ENCODE data around the gene UNC13C. TPM values are rescaled to one million over a fixed set of nuclear protein-coding genes. Genes with fewer than 3 reads are reported as not detected.

Gene UNC13C
- total RNA-seq, 1 experiment from 2014 or later, result not detected

DNA sequence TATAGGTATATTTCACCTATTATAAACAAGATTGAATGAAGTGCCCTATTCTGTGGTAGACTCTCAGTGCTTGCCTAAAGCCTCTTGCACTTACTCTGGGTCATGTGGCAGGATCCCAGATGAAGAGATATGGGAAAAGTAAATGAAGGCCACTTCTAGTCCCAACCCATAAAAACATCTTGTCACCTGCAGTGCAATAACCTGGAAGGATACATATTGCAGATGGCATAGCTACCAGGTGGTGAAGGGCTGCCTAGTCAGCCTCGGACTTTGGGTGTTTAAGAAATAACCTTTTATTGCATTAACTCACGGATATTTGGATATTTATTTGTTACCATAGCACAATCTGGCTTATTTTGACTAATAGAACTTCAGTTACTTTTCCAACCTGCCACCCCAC is 367.1 kb downstream of the UNC13C start:
- H3K4me2 ChIP-seq (ENCODE audit: low read length), result no peak overlapping the region
- no TSS peak for BruUV-seq (replicated peaks)
- no peaks in the 10 kb centered on the region for H3K27me3 ChIP-seq (ENCODE audit: insufficient read depth, low read length)
- no peak overlapping the region for H3K27ac ChIP-seq (ENCODE audit: low read depth, low read length)
- H3K9me2 ChIP-seq (ENCODE audit: insufficient read depth), result no peaks in the 10 kb centered on the region
- H3K4me1 ChIP-seq (ENCODE audit: control insufficient read depth in 1 of 2, insufficient read depth in 2 of 2, low read length in 2 of 2), result no peaks in the 10 kb centered on the region
- H2AFZ ChIP-seq (ENCODE audit: low read depth, low read length, poor library complexity, severe bottlenecking), result no peak overlapping the region
- no peak overlapping the region for H3K4me3 ChIP-seq (replicated peaks in 1 of 2; ENCODE audit: low read depth in 1 of 2, low read length in 2 of 2)
- no peak for DNase-seq (ENCODE audit: low read depth, low spot score)
- ATAC-seq, result no peak
- intact Hi-C loops (cut with micrococcal nuclease), result no loop called here
- no peaks in the 10 kb centered on the region for H4K20me1 ChIP-seq (ENCODE audit: insufficient read depth)
- TF ChIP-seq CEBPB (IDR thresholded peaks at IDR 0.05; ENCODE audit: low read depth), result no peak
- no peak for TF ChIP-seq TCF7L2 (IDR thresholded peaks at IDR 0.05; ENCODE audit: borderline replicate concordance, extremely low read depth, insufficient read depth, insufficient read length)
- no peak for TF ChIP-seq FOSL1 (IDR thresholded peaks at IDR 0.05; ENCODE audit: low read depth)
- ChIA-PET RAD21 (ENCODE audit: low non-redundant PET in 1 of 2, low total read pairs in 2 of 2, uncharacterized antibody in 2 of 2, unreplicated experiment in 2 of 2) (no interaction called here), POLR2A (no interaction called here), CTCF (no interaction called here)
- H3K79me2 ChIP-seq (ENCODE audit: insufficient read depth, low read length), result no peaks in the 10 kb centered on the region
- H3K36me3 ChIP-seq (ENCODE audit: control insufficient read depth in 1 of 2, insufficient read depth in 2 of 2, low read length in 2 of 2), result no peaks in the 10 kb centered on the region
- no peak overlapping the region for H3K9ac ChIP-seq (ENCODE audit: low read length)
- peaks cover 0 to 22% of the 10 kb centered on the region in 2 experiments; a peak in 3 of 4 replicates for H3K9me3 ChIP-seq (ENCODE audit: control insufficient read depth in 1 of 2, insufficient read depth in 1 of 2, low read depth in 1 of 2, low read length in 2 of 2)

DNA sequence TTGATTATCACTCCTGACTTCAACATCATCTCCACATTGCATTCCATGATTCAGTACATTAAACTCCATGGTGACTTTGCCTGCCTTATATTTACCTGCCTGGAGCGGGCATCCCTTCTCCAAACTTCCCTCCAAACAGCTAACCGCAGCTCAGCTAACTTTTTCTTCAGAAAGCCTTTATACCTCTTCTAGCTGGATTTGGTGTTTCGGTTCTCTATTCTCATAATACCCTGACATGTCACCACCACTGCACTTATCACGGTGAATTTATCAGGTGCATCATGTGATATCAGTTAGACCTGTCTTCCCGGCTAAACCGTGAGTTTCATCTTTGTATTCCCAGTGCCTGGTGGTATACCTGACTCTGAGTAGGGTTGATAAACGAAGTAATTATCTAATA is 367.6 kb downstream of the UNC13C start:
- Histone ChIP-seq H3K36me3 (ENCODE audit: control insufficient read depth in 1 of 2, insufficient read depth in 2 of 2, low read length in 2 of 2) (no peaks in the 10 kb centered on the region), H3K4me2 (ENCODE audit: low read length) (no peak overlapping the region), H3K27me3 (ENCODE audit: insufficient read depth, low read length) (no peaks in the 10 kb centered on the region), H3K9me3 (ENCODE audit: control insufficient read depth in 1 of 2, insufficient read depth in 1 of 2, low read depth in 1 of 2, low read length in 2 of 2) (peaks cover 0 to 20% of the 10 kb centered on the region in 2 experiments; a peak in 3 of 4 replicates), H3K4me1 (ENCODE audit: control insufficient read depth in 1 of 2, insufficient read depth in 2 of 2, low read length in 2 of 2) (no peaks in the 10 kb centered on the region), H2AFZ (ENCODE audit: low read depth, low read length, poor library complexity, severe bottlenecking) (no peak overlapping the region), H3K9me2 (ENCODE audit: insufficient read depth) (no peaks in the 10 kb centered on the region), H3K79me2 (ENCODE audit: insufficient read depth, low read length) (no peaks in the 10 kb centered on the region), H3K4me3 (replicated peaks in 1 of 2; ENCODE audit: low read depth in 1 of 2, low read length in 2 of 2) (no peak overlapping the region), H3K9ac (ENCODE audit: low read length) (no peak overlapping the region), H3K27ac (ENCODE audit: low read depth, low read length) (no peak overlapping the region), H4K20me1 (ENCODE audit: insufficient read depth) (no peaks in the 10 kb centered on the region)
- no peak for ATAC-seq
- intact Hi-C loops (cut with micrococcal nuclease), result no loop called here
- POLR2A ChIA-PET, result no interaction called here
- DNase-seq (ENCODE audit: low read depth, low spot score), result no peak
- RAD21 ChIA-PET (ENCODE audit: low non-redundant PET in 1 of 2, low total read pairs in 2 of 2, uncharacterized antibody in 2 of 2, unreplicated experiment in 2 of 2), result no interaction called here
- CTCF ChIA-PET, result no interaction called here
- BruUV-seq (replicated peaks), result no TSS peak
- TF ChIP-seq SIN3A (IDR thresholded peaks at IDR 0.05; ENCODE audit: low read depth) (no peak), ELF1 (IDR thresholded peaks at IDR 0.05; ENCODE audit: borderline replicate concordance, low read depth) (no peak), RAD21 (IDR thresholded peaks at IDR 0.05; ENCODE audit: low read depth) (no peak), JUND (IDR thresholded peaks at IDR 0.05) (no peak), SRF (IDR thresholded peaks at IDR 0.05; ENCODE audit: low read depth) (no peak), ZNF274 (IDR thresholded peaks at IDR 0.05; ENCODE audit: low read depth, low read length) (no peak), FOSL1 (IDR thresholded peaks at IDR 0.05; ENCODE audit: low read depth) (no peak), CEBPB (IDR thresholded peaks at IDR 0.05; ENCODE audit: low read depth) (no peak), TCF7L2 (IDR thresholded peaks at IDR 0.05; ENCODE audit: borderline replicate concordance, extremely low read depth, insufficient read depth, insufficient read length) (no peak), YY1 (IDR thresholded peaks at IDR 0.05; ENCODE audit: extremely low read depth, insufficient replicate concordance, low read depth, low read length) (no peak), EZH2 (IDR thresholded peaks at IDR 0.05) (no peak), CBX3 (IDR thresholded peaks at IDR 0.05; ENCODE audit: low read depth) (no peak), EGR1 (IDR thresholded peaks at IDR 0.05; ENCODE audit: low read depth) (no peak), POLR2A (IDR thresholded peaks at IDR 0.05; ENCODE audit: borderline replicate concordance, extremely low read depth, insufficient read depth, insufficient read length) (no peak)
- TF ChIP-seq, protein P1, sequence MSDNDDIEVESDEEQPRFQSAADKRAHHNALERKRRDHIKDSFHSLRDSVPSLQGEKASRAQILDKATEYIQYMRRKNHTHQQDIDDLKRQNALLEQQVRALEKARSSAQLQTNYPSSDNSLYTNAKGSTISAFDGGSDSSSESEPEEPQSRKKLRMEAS (IDR thresholded peaks at IDR 0.05), result no peak
- TF ChIP-seq, protein P2, sequence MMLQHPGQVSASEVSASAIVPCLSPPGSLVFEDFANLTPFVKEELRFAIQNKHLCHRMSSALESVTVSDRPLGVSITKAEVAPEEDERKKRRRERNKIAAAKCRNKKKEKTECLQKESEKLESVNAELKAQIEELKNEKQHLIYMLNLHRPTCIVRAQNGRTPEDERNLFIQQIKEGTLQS (IDR thresholded peaks at IDR 0.05), result no peak
- TF ChIP-seq, protein P3, sequence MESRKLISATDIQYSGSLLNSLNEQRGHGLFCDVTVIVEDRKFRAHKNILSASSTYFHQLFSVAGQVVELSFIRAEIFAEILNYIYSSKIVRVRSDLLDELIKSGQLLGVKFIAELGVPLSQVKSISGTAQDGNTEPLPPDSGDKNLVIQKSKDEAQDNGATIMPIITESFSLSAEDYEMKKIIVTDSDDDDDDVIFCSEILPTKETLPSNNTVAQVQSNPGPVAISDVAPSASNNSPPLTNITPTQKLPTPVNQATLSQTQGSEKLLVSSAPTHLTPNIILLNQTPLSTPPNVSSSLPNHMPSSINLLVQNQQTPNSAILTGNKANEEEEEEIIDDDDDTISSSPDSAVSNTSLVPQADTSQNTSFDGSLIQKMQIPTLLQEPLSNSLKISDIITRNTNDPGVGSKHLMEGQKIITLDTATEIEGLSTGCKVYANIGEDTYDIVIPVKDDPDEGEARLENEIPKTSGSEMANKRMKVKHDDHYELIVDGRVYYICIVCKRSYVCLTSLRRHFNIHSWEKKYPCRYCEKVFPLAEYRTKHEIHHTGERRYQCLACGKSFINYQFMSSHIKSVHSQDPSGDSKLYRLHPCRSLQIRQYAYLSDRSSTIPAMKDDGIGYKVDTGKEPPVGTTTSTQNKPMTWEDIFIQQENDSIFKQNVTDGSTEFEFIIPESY (IDR thresholded peaks at IDR 0.05; ENCODE audit: extremely low read depth, insufficient replicate concordance, low read length), result no peak
- TF ChIP-seq, protein P4, sequence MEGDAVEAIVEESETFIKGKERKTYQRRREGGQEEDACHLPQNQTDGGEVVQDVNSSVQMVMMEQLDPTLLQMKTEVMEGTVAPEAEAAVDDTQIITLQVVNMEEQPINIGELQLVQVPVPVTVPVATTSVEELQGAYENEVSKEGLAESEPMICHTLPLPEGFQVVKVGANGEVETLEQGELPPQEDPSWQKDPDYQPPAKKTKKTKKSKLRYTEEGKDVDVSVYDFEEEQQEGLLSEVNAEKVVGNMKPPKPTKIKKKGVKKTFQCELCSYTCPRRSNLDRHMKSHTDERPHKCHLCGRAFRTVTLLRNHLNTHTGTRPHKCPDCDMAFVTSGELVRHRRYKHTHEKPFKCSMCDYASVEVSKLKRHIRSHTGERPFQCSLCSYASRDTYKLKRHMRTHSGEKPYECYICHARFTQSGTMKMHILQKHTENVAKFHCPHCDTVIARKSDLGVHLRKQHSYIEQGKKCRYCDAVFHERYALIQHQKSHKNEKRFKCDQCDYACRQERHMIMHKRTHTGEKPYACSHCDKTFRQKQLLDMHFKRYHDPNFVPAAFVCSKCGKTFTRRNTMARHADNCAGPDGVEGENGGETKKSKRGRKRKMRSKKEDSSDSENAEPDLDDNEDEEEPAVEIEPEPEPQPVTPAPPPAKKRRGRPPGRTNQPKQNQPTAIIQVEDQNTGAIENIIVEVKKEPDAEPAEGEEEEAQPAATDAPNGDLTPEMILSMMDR (IDR thresholded peaks at IDR 0.05 in 2 of 3, conservative IDR thresholded peaks at IDR 0.05 in 1 of 3; ENCODE audit: borderline replicate concordance in 1 of 3, insufficient read depth in 1 of 3, low read depth in 2 of 3, low read length in 2 of 3), result no peak

Measured in HCT116 (cell line).